Measurements from ENCODE around the gene LACC1. TPM values are rescaled to one million over a fixed set of nuclear protein-coding genes. Genes with fewer than 3 reads are reported as not detected.

The LACC1 gene
- total and polyA plus RNA-seq, 7 donors = 3.3 to 21.7 (median 9.1) TPM

GRCh38 chr13:43894438-43894837, 14.7 kb downstream of the LACC1 start:
- H3K4me1 ChIP-seq = no peaks in the 10 kb centered on the region
- H3K4me3 ChIP-seq = no peak overlapping the region
- intact Hi-C loops (cut with DNase I) = no loop called here
- no peak overlapping the region for H3K27ac ChIP-seq
- no peak for DNase-seq
- H3K9me3 ChIP-seq = no peaks in the 10 kb centered on the region
- H3K36me3 ChIP-seq = peaks cover 0 to 17% (median 0%) of the 10 kb centered on the region in 4 donors
- H3K27me3 ChIP-seq = no peaks in the 10 kb centered on the region
- TF ChIP-seq EP300 (IDR thresholded peaks at IDR 0.05) (no peak), POLR2AphosphoS5 (IDR thresholded peaks at IDR 0.05) (no peak), POLR2A (IDR thresholded peaks at IDR 0.05) (no peak)
- TF ChIP-seq, protein P1, sequence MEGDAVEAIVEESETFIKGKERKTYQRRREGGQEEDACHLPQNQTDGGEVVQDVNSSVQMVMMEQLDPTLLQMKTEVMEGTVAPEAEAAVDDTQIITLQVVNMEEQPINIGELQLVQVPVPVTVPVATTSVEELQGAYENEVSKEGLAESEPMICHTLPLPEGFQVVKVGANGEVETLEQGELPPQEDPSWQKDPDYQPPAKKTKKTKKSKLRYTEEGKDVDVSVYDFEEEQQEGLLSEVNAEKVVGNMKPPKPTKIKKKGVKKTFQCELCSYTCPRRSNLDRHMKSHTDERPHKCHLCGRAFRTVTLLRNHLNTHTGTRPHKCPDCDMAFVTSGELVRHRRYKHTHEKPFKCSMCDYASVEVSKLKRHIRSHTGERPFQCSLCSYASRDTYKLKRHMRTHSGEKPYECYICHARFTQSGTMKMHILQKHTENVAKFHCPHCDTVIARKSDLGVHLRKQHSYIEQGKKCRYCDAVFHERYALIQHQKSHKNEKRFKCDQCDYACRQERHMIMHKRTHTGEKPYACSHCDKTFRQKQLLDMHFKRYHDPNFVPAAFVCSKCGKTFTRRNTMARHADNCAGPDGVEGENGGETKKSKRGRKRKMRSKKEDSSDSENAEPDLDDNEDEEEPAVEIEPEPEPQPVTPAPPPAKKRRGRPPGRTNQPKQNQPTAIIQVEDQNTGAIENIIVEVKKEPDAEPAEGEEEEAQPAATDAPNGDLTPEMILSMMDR (IDR thresholded peaks at IDR 0.05) = no peak

DNA sequence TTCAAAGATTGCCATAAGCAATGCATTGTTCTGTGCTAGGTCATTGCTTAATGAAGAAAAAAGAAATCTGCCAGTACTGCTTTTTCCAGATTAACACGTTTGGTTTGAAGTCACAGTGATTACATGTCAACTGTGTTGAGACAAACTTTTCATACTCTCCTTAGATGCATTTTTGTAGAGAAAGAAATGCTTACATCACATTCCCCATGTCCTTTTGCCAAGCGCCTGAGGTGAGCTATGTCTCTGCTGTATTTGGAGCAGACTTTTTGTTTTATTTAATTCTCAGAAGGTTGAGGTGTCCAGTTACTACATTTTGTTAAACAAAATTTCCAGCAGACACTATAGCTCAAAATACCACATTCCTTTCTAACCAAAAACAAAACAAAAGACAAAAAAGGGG, 16.2 kb downstream of the LACC1 start:
- peaks cover 0 to 4% (median 0%) of the 10 kb centered on the region in 4 donors for H3K36me3 ChIP-seq
- H3K9me3 ChIP-seq = no peaks in the 10 kb centered on the region
- intact Hi-C loops (cut with DNase I) = no loop called here
- TF ChIP-seq, protein P1 (IDR thresholded peaks at IDR 0.05) = no peak
- no peak for TF ChIP-seq POLR2AphosphoS5 (IDR thresholded peaks at IDR 0.05)
- TF ChIP-seq EP300 (IDR thresholded peaks at IDR 0.05) = no peak
- no peak for TF ChIP-seq POLR2A (IDR thresholded peaks at IDR 0.05)
- H3K27me3 ChIP-seq = no peaks in the 10 kb centered on the region
- DNase-seq = no peak
- no peak overlapping the region for H3K4me3 ChIP-seq
- H3K27ac ChIP-seq = peak overlapping the region in 1 of 4 donors; percentile 34
- WGBS, 2 donors = 78 to 83% methylated on average over 2 of the region's 2 CpGs
- no peaks in the 10 kb centered on the region for H3K4me1 ChIP-seq

DNA sequence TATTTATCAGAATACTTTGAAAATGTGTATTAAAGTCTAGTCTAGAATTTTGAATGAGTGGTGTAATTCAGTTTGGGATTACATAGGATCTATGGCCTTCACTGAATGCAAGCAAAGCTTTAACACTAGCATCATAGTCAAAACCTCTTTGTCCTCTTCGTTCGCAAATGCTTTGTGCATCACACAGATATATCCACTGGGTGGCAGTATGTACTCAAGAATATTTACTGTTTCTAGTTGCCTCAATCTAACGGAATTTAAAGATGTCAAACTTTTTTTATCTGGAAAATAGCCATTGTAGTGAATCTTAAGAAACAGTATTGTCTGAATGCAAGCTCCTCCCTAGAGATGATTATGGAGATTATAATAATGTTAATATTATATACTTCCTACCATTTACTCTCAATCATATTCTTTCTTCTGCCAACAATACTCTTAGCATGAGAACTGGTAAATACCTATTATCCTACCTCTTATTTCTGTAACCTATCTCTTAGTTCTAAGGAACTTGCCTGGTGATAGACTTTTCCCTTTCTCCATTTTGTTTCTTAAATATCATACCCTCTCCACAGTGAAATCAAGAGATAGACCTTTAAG, 25.8 kb downstream of the LACC1 start:
- DNase-seq = no peak
- Histone ChIP-seq H3K27ac (no peak overlapping the region), H3K9me3 (no peaks in the 10 kb centered on the region), H3K4me3 (no peak overlapping the region), H3K4me1 (peaks cover 0 to 12% (median 5%) of the 10 kb centered on the region in 4 donors), H3K36me3 (no peaks in the 10 kb centered on the region), H3K27me3 (no peaks in the 10 kb centered on the region)
- 2% methylated on average over 3 of the region's 3 CpGs for WGBS, 2 donors
- intact Hi-C loops (cut with DNase I) = loop anchor here (2.0 to 5.0 kb wide), 4 partner anchors 142 to 1067 kb away; no protein-coding TSS in a partner anchor
- TF ChIP-seq, protein P1 (IDR thresholded peaks at IDR 0.05) = peak; percentile 66 to 80 (median 76)
- TF ChIP-seq EP300 (IDR thresholded peaks at IDR 0.05) (no peak), POLR2A (IDR thresholded peaks at IDR 0.05) (no peak), POLR2AphosphoS5 (IDR thresholded peaks at IDR 0.05) (peak in 1 of 4 donors; percentile 10)

DNA sequence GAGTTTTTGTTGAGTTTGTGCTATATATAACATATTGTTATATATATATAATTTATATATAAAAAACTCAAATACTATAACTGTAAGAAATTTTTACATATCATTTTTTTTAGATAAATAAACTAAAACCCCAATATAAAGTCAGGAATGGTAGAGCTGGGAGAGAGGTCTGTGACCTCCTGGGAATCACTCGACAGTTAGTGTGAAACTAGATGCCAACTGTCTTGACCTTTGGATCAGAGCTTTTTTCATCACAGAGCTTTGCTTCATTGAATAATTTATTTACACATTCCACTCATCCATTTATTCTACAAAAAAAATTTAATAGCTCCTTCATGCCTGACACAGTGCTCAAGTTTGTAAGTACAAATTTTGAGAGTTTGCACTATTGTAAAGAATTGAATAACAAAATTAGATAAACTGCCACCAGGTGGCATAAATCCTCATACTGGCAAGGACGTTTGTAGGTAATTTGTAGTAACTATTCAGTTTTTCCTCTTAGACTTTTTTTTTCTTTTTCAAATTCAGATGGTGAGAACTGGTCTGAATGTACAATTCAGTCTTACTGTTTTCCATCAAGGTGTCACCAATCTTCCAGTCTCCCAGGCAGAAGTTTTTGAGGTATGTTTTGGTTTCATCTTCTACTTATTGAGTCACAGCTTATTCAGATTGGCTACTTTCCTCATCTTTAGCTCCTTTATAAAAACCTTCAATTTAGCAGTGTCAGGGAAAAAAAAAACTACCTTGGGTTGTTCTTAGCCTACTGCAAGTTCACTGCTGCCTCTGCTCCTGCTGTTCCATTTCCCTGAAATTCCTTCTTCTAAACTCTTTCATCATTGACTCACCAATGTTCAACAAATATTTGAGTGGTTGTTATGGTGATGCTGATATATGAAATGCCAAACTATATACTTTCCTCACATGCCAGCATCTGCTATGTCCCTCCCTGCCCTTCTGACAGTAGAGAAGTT, 28.7 kb downstream of the LACC1 start:
- Histone ChIP-seq H3K36me3 (no peaks in the 10 kb centered on the region), H3K4me1 (peaks cover 0 to 12% (median 5%) of the 10 kb centered on the region in 4 donors), H3K4me3 (no peak overlapping the region), H3K9me3 (no peaks in the 10 kb centered on the region), H3K27me3 (no peaks in the 10 kb centered on the region), H3K27ac (no peak overlapping the region)
- TF ChIP-seq, protein P1 (IDR thresholded peaks at IDR 0.05) = peak; percentile 20 to 48 (median 43)
- no peak for TF ChIP-seq EP300 (IDR thresholded peaks at IDR 0.05)
- no peak for TF ChIP-seq POLR2AphosphoS5 (IDR thresholded peaks at IDR 0.05)
- DNase-seq = no peak
- 29 to 44% methylated on average over 2 of the region's 2 CpGs for WGBS, 2 donors
- intact Hi-C loops (cut with DNase I) = loop anchor here (1.0 to 5.0 kb wide), 4 partner anchors 139 to 1064 kb away; no protein-coding TSS in a partner anchor

Data from sigmoid colon (tissue), 7 donors.